Measurements from ENCODE around the gene RNF207. TPM values are rescaled to one million over a fixed set of nuclear protein-coding genes. Genes with fewer than 3 reads are reported as not detected.

Gene RNF207
- total RNA-seq, 4 donors from 2014 or later: 32.9 to 63.5 (median 47.0) TPM

GRCh38 chr1:6162341-6162740 lies 43.6 kb upstream of the RNF207 start:
- TF ChIP-seq POLR2A (IDR thresholded peaks at IDR 0.05) (no peak), CTCF (IDR thresholded peaks at IDR 0.05) (no peak)
- H3K27ac ChIP-seq: no peak overlapping the region
- H3K9me3 ChIP-seq: no peaks in the 10 kb centered on the region
- intact Hi-C loops (cut with DNase I): no loop called here
- H3K36me3 ChIP-seq: no peaks in the 10 kb centered on the region
- 88 to 89% methylated on average over 6 to 7 of the region's 7 CpGs for WGBS, 2 donors
- no peak overlapping the region for H3K4me3 ChIP-seq (replicated peaks in 1 of 3)
- H3K4me1 ChIP-seq: no peaks in the 10 kb centered on the region
- DNase-seq: no peak
- H3K27me3 ChIP-seq: no peaks in the 10 kb centered on the region

GRCh38 chr1:6162773-6163172 lies 43.1 kb upstream of the RNF207 start:
- H3K9me3 ChIP-seq: no peaks in the 10 kb centered on the region
- WGBS, 2 donors: 46 to 53% methylated on average over 10 to 13 of the region's 13 CpGs
- DNase-seq: no peak
- intact Hi-C loops (cut with DNase I): no loop called here
- H3K36me3 ChIP-seq: no peaks in the 10 kb centered on the region
- no peak overlapping the region for H3K27ac ChIP-seq
- H3K4me3 ChIP-seq (replicated peaks in 1 of 3): no peak overlapping the region
- H3K27me3 ChIP-seq: no peaks in the 10 kb centered on the region
- H3K4me1 ChIP-seq: no peaks in the 10 kb centered on the region
- no peak for TF ChIP-seq CTCF (IDR thresholded peaks at IDR 0.05)
- TF ChIP-seq POLR2A (IDR thresholded peaks at IDR 0.05): no peak

GRCh38 chr1:6163191-6163972 lies 42.5 kb upstream of the RNF207 start:
- Histone ChIP-seq H3K9me3 (no peaks in the 10 kb centered on the region), H3K36me3 (no peaks in the 10 kb centered on the region), H3K4me1 (no peaks in the 10 kb centered on the region), H3K27me3 (no peaks in the 10 kb centered on the region), H3K27ac (no peak overlapping the region), H3K4me3 (replicated peaks in 1 of 3) (no peak overlapping the region)
- TF ChIP-seq CTCF (IDR thresholded peaks at IDR 0.05): no peak
- intact Hi-C loops (cut with DNase I): no loop called here
- WGBS, 2 donors: 81% methylated on average over 13 of the region's 15 CpGs
- no peak for DNase-seq

GRCh38 chr1:6163973-6164617 lies 41.8 kb upstream of the RNF207 start:
- WGBS, 2 donors: 61 to 68% methylated on average over 18 to 19 of the region's 19 CpGs
- intact Hi-C loops (cut with DNase I): no loop called here

More at GRCh38 chr1:6163973-6164617, 41.8 kb upstream of the RNF207 start:
- Histone ChIP-seq H3K27ac (no peak overlapping the region), H3K36me3 (no peaks in the 10 kb centered on the region), H3K4me1 (no peaks in the 10 kb centered on the region), H3K9me3 (no peaks in the 10 kb centered on the region), H3K4me3 (replicated peaks in 1 of 3) (no peak overlapping the region), H3K27me3 (no peaks in the 10 kb centered on the region)
- TF ChIP-seq CTCF (IDR thresholded peaks at IDR 0.05): no peak
- TF ChIP-seq POLR2A (IDR thresholded peaks at IDR 0.05): no peak
- no peak for DNase-seq

Data from thyroid gland (tissue), 4 donors.